ENCODE measurements around the gene ZBTB38. TPM values are rescaled to one million over a fixed set of nuclear protein-coding genes. Genes with fewer than 3 reads are reported as not detected.

ZBTB38 gene
- total and polyA plus RNA-seq, 2 of the 13 experiments (the other 11 are each of a cell fraction or from before 2014, with no cell fraction given): 26.8 to 51.7 TPM

GRCh38 chr3:141368062-141368924 lies at the start of gene ZBTB38 (continued):
- TF ChIP-seq IRF9 (CRISPR knock-in tag; IDR thresholded peaks at IDR 0.05; ENCODE audit: borderline replicate concordance) (peak; percentile 77; the same call in 1 of the 2 replicates), ZNF777 (CRISPR knock-in tag; IDR thresholded peaks at IDR 0.05) (peak; percentile 28; the same call in 1 of the 2 replicates), ZNF430 (CRISPR knock-in tag; IDR thresholded peaks at IDR 0.05) (peak; percentile 51; the same call in 1 of the 2 replicates), ESRRA (CRISPR knock-in tag; IDR thresholded peaks at IDR 0.05; ENCODE audit: low read depth) (peak; percentile 70), ZNF782 (CRISPR knock-in tag; IDR thresholded peaks at IDR 0.05; ENCODE audit: borderline replicate concordance) (peak; percentile 66; the same call in 1 of the 2 replicates), MED8 (CRISPR knock-in tag; IDR thresholded peaks at IDR 0.05; ENCODE audit: insufficient replicate concordance) (peak; percentile 82), FOSL2 (CRISPR knock-in tag; IDR thresholded peaks at IDR 0.05) (peak; percentile 99), PAWR (CRISPR knock-in tag; IDR thresholded peaks at IDR 0.05; ENCODE audit: borderline replicate concordance) (no peak), ZNF570 (CRISPR knock-in tag; IDR thresholded peaks at IDR 0.05; ENCODE audit: borderline replicate concordance) (no peak)
- TF ChIP-seq, protein P1, sequence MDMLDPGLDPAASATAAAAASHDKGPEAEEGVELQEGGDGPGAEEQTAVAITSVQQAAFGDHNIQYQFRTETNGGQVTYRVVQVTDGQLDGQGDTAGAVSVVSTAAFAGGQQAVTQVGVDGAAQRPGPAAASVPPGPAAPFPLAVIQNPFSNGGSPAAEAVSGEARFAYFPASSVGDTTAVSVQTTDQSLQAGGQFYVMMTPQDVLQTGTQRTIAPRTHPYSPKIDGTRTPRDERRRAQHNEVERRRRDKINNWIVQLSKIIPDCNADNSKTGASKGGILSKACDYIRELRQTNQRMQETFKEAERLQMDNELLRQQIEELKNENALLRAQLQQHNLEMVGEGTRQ (IDR thresholded peaks at IDR 0.05; ENCODE audit: low read depth, low read length): no peak
- TF ChIP-seq, protein P1 (CRISPR knock-in tag; IDR thresholded peaks at IDR 0.05; ENCODE audit: borderline replicate concordance): peak; percentile 56; the same call in 1 of the 2 replicates
- TF ChIP-seq, protein P2, sequence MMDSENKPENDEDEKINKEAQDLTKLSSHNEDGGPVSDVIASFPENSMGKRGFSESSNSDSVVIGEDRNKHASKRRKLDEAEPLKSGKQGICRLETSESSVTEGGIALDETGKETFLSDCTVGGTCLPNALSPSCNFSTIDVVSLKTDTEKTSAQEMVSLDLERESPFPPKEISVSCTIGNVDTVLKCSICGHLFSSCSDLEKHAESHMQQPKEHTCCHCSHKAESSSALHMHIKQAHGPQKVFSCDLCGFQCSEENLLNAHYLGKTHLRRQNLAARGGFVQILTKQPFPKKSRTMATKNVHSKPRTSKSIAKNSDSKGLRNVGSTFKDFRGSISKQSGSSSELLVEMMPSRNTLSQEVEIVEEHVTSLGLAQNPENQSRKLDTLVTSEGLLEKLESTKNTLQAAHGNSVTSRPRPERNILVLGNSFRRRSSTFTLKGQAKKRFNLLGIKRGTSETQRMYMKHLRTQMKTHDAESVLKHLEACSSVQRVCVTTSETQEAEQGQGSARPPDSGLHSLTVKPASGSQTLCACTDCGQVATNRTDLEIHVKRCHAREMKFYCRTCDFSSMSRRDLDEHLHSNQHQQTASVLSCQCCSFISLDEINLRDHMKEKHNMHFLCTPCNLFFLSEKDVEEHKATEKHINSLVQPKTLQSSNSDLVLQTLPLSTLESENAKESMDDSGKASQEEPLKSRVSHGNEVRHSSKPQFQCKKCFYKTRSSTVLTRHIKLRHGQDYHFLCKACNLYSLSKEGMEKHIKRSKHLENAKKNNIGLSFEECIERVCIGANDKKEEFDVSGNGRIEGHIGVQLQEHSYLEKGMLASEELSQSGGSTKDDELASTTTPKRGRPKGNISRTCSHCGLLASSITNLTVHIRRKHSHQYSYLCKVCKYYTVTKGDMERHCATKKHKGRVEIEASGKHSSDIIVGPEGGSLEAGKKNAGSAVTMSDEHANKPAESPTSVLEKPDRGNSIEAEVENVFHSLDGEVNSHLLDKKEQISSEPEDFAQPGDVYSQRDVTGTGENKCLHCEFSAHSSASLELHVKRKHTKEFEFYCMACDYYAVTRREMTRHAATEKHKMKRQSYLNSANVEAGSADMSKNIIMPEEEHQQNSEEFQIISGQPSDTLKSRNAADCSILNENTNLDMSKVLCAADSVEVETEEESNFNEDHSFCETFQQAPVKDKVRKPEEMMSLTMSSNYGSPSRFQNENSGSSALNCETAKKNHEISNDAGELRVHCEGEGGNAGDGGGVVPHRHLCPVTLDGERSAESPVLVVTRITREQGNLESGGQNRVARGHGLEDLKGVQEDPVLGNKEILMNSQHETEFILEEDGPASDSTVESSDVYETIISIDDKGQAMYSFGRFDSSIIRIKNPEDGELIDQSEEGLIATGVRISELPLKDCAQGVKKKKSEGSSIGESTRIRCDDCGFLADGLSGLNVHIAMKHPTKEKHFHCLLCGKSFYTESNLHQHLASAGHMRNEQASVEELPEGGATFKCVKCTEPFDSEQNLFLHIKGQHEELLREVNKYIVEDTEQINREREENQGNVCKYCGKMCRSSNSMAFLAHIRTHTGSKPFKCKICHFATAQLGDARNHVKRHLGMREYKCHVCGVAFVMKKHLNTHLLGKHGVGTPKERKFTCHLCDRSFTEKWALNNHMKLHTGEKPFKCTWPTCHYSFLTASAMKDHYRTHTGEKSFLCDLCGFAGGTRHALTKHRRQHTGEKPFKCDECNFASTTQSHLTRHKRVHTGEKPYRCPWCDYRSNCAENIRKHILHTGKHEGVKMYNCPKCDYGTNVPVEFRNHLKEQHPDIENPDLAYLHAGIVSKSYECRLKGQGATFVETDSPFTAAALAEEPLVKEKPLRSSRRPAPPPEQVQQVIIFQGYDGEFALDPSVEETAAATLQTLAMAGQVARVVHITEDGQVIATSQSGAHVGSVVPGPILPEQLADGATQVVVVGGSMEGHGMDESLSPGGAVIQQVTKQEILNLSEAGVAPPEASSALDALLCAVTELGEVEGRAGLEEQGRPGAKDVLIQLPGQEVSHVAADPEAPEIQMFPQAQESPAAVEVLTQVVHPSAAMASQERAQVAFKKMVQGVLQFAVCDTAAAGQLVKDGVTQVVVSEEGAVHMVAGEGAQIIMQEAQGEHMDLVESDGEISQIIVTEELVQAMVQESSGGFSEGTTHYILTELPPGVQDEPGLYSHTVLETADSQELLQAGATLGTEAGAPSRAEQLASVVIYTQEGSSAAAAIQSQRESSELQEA (CRISPR knock-in tag; IDR thresholded peaks at IDR 0.05; ENCODE audit: not compliant biosample characterization): peak; percentile 20
- TF ChIP-seq, protein P3, sequence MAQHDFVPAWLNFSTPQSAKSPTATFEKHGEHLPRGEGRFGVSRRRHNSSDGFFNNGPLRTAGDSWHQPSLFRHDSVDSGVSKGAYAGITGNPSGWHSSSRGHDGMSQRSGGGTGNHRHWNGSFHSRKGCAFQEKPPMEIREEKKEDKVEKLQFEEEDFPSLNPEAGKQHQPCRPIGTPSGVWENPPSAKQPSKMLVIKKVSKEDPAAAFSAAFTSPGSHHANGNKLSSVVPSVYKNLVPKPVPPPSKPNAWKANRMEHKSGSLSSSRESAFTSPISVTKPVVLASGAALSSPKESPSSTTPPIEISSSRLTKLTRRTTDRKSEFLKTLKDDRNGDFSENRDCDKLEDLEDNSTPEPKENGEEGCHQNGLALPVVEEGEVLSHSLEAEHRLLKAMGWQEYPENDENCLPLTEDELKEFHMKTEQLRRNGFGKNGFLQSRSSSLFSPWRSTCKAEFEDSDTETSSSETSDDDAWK (CRISPR knock-in tag; IDR thresholded peaks at IDR 0.05): no peak

All from HepG2 (cell line).